HuH-7.5 (cell line): Measurements from ENCODE around the gene DLL3.

ENCODE experiments used
- DNase-seq: peaks from one replicate; pipeline ENCODE4 v3.0.0; 2011; ENCODE audit warnings: low spot score

Gene DLL3

GRCh38 chr19:39517432-39517831 is 18.7 kb downstream of the DLL3 start:
- DNase-seq = no peak

GRCh38 chr19:39518458-39518857 is 19.7 kb downstream of the DLL3 start:
- no peak for DNase-seq

GRCh38 chr19:39518975-39519374 is 20.2 kb downstream of the DLL3 start:
- DNase-seq = no peak

- DNase-seq = no peak
Measured at GRCh38 chr19:39520541-39521484, 22.1 kb downstream of the DLL3 start.

GRCh38 chr19:39524495-39524894 is 25.7 kb downstream of the DLL3 start:
- no peak for DNase-seq

GRCh38 chr19:39525205-39525604 is 26.5 kb downstream of the DLL3 start:
- no peak for DNase-seq

GRCh38 chr19:39531834-39532232 is 33.1 kb downstream of the DLL3 start:
- no peak for DNase-seq

GRCh38 chr19:39532233-39533002 is 33.7 kb downstream of the DLL3 start, which contains the start of gene EID2B:
EID2B (minus strand) TSS chr19:39532852; CDS start chr19:39532802, 50 bp downstream.
- peak; percentile 94 for DNase-seq

- no peak for DNase-seq
Measured at GRCh38 chr19:39533003-39533512, 34.3 kb downstream of the DLL3 start.

- DNase-seq = no peak
Measured at GRCh38 chr19:39533791-39534190, 35.0 kb downstream of the DLL3 start.

GRCh38 chr19:39539165-39539517 is 40.4 kb downstream of the DLL3 start:
- peak; percentile 60 for DNase-seq

GRCh38 chr19:39539518-39540332 is 41.0 kb downstream of the DLL3 start, which contains the start of gene EID2:
EID2 (minus strand) TSS chr19:39540161; CDS start chr19:39540079, 82 bp downstream.
- peak; percentile 95 for DNase-seq

GRCh38 chr19:39540333-39540673 is 41.6 kb downstream of the DLL3 start:
- no peak for DNase-seq

- no peak for DNase-seq
Measured at GRCh38 chr19:39542206-39542605, 43.5 kb downstream of the DLL3 start.

GRCh38 chr19:39543477-39543857 is 44.7 kb downstream of the DLL3 start:
- DNase-seq = no peak

GRCh38 chr19:39544226-39544903 is 45.6 kb downstream of the DLL3 start:
- no peak for DNase-seq

- no peak for DNase-seq
Measured at GRCh38 chr19:39544911-39545310, 46.2 kb downstream of the DLL3 start.

GRCh38 chr19:39546599-39546998 is 47.9 kb downstream of the DLL3 start:
- DNase-seq = no peak

- DNase-seq = no peak
Measured at GRCh38 chr19:39550197-39550596, 51.5 kb downstream of the DLL3 start.

- no peak for DNase-seq
Measured at GRCh38 chr19:39553082-39553652, 54.4 kb downstream of the DLL3 start.

GRCh38 chr19:39554701-39555311 is 56.1 kb downstream of the DLL3 start:
- DNase-seq = no peak
